ENCODE data around the gene INTU.

INTU gene

DNA sequence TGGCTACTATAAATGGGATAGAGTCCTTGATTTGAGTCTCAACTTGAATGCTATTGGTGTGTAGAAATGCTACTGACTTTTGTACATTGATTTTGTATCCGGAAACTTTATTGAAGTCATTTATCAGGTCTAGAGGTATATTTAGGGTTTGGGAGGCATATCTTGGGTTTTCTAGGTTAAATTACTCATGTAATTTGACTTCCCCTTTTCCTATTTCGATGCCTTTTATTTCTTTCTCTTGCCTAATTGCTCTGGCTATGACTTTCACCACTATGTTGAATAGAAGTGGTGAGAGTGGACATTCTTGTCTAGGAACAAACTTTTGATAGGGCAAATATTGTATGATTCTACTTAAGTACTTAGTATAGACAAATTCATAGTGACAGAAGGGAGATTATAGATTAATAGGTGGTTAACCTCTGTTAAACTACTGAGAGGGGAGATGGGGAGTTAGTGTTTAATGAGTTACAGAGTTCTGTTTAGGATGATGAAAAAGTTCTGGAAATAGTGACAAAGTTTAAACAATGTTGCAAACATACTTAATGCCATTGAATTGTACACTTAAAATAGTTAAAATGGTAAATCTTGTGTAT is 126.6 kb downstream of the INTU start:
- no peak for DNase-seq

GRCh38 chr4:127759893-127760292 is 127.1 kb downstream of the INTU start:
- DNase-seq = no peak

- DNase-seq = no peak
These were observed 138.9 kb downstream of the INTU start for GRCh38 chr4:127771535-127772275.

GRCh38 chr4:127772769-127773671 is 140.3 kb downstream of the INTU start:
- no peak for DNase-seq

DNA sequence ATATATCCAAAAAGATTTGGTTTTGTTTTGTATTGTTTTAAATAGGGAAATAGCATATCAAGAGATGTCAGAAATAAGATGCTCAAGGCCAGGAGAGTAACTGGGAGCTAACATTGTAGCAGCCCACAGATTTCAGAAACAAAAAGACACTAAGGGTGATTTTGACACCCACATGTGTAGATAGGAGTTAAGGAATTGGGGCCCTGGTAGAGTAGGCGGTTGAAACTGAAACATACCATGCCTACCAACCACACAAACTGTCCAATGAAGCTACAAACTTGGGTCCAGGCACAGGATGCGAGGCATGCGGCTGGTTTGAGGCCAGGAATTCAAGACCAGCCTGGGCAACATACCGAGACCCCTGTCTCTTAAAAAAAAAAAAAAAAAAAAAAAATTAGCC is 143.1 kb downstream of the INTU start:
- no peak for DNase-seq

Measured in NCI-H510A (cell line).